Osteoblast (primary cell): ENCODE measurements around the gene RPS14. TPM values are rescaled to one million over a fixed set of nuclear protein-coding genes. Genes with fewer than 3 reads are reported as not detected.

Experiments used
- DNase-seq: peaks from one replicate; pipeline ENCODE4 v3.0.0; 2011; ENCODE audit warnings: low spot score, mixed read lengths; ENCODE audit not compliant: insufficient read length; ENCODE audit errors: missing footprints
- H2AFZ ChIP-seq: 2 replicates; pipeline ENCODE4 v1.6.0; 2011; ENCODE audit warnings: mild to moderate bottlenecking, low read length
- H3K27ac ChIP-seq: 2 replicates; pipeline ENCODE4 v1.5.1; 2011; ENCODE audit warnings: mild to moderate bottlenecking, low read depth, low read length, moderate library complexity
- H3K27me3 ChIP-seq: 2 replicates; pipeline ENCODE4 v1.6.0; 2012; ENCODE audit warnings: mild to moderate bottlenecking, control low read depth, inconsistent platforms, low read length, moderate library complexity; ENCODE audit not compliant: insufficient read depth
- H3K36me3 ChIP-seq: 2 replicates; pipeline ENCODE4 v1.5.1; 2011; ENCODE audit warnings: mild to moderate bottlenecking, low read length, control low read depth, moderate library complexity; ENCODE audit not compliant: insufficient read depth
- H3K4me1 ChIP-seq: 2 replicates; pipeline ENCODE4 v1.5.1; 2011; ENCODE audit warnings: mild to moderate bottlenecking, low read length, control low read depth, moderate library complexity; ENCODE audit not compliant: insufficient read depth
- H3K4me2 ChIP-seq: 2 replicates; pipeline ENCODE4 v1.6.0; 2011; ENCODE audit warnings: mild to moderate bottlenecking, low read length; ENCODE audit not compliant: insufficient read depth
- H3K4me3 ChIP-seq: fragments of 200-600 bp; sonication (generic); 3 replicates; pipeline ENCODE4 v1.5.1; 2012; ENCODE audit warnings: mild to moderate bottlenecking, low read length, inconsistent platforms; ENCODE audit not compliant: insufficient read depth
- H3K79me2 ChIP-seq: 2 replicates; pipeline ENCODE4 v1.6.0; 2012; ENCODE audit warnings: mild to moderate bottlenecking, low read length, control low read depth, inconsistent platforms; ENCODE audit not compliant: insufficient read depth
- H3K9me3 ChIP-seq: 2 replicates; pipeline ENCODE4 v1.5.1; 2011; ENCODE audit warnings: low read depth, low read length, control low read depth
- H4K20me1 ChIP-seq: 2 replicates; pipeline ENCODE4 v1.6.0; 2012; ENCODE audit warnings: mild to moderate bottlenecking, low read length, control low read depth; ENCODE audit not compliant: insufficient read depth
- total RNA-seq: library from RNA; depleted of rRNA; stranded (reverse); fragments of >200 nt; gene quantifications from 2 replicates; pipeline ENCODE4 v1.2.3, GENCODE V29; 2012
- TF ChIP-seq, protein P1 (sequence below): IDR thresholded peaks from 2 replicates; pipeline ENCODE4 v1.5.1; 2011; ENCODE audit warnings: mild to moderate bottlenecking, low read depth, low read length, moderate library complexity; ENCODE audit errors: extremely low read depth

Gene RPS14
- total RNA-seq, 1 donor: 1,720 TPM

- Histone ChIP-seq H3K27me3 (no peaks in the 10 kb centered on the region), H3K79me2 (no peaks in the 10 kb centered on the region), H3K27ac (no peak overlapping the region), H3K4me1 (no peaks in the 10 kb centered on the region), H4K20me1 (no peaks in the 10 kb centered on the region), H3K36me3 (peaks cover 46% of the 10 kb centered on the region), H3K4me2 (no peak overlapping the region), H2AFZ (no peak overlapping the region), H3K9me3 (no peaks in the 10 kb centered on the region), H3K4me3 (no peak overlapping the region)
- TF ChIP-seq, protein P1, sequence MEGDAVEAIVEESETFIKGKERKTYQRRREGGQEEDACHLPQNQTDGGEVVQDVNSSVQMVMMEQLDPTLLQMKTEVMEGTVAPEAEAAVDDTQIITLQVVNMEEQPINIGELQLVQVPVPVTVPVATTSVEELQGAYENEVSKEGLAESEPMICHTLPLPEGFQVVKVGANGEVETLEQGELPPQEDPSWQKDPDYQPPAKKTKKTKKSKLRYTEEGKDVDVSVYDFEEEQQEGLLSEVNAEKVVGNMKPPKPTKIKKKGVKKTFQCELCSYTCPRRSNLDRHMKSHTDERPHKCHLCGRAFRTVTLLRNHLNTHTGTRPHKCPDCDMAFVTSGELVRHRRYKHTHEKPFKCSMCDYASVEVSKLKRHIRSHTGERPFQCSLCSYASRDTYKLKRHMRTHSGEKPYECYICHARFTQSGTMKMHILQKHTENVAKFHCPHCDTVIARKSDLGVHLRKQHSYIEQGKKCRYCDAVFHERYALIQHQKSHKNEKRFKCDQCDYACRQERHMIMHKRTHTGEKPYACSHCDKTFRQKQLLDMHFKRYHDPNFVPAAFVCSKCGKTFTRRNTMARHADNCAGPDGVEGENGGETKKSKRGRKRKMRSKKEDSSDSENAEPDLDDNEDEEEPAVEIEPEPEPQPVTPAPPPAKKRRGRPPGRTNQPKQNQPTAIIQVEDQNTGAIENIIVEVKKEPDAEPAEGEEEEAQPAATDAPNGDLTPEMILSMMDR: no peak
- DNase-seq: peak; percentile 71
Measured at GRCh38 chr5:150399524-150400211, 49.9 kb downstream of the RPS14 start.

- Histone ChIP-seq H3K27ac (no peak overlapping the region), H3K4me1 (no peaks in the 10 kb centered on the region), H3K9me3 (no peaks in the 10 kb centered on the region), H3K36me3 (peaks cover 51% of the 10 kb centered on the region), H4K20me1 (no peaks in the 10 kb centered on the region), H3K4me2 (no peak overlapping the region), H3K79me2 (no peaks in the 10 kb centered on the region), H2AFZ (no peak overlapping the region), H3K4me3 (no peak overlapping the region), H3K27me3 (no peaks in the 10 kb centered on the region)
- peak; percentile 79 for DNase-seq
- TF ChIP-seq, protein P1: peak; percentile 35
Measured at GRCh38 chr5:150398722-150399523, 50.6 kb downstream of the RPS14 start.

DNA sequence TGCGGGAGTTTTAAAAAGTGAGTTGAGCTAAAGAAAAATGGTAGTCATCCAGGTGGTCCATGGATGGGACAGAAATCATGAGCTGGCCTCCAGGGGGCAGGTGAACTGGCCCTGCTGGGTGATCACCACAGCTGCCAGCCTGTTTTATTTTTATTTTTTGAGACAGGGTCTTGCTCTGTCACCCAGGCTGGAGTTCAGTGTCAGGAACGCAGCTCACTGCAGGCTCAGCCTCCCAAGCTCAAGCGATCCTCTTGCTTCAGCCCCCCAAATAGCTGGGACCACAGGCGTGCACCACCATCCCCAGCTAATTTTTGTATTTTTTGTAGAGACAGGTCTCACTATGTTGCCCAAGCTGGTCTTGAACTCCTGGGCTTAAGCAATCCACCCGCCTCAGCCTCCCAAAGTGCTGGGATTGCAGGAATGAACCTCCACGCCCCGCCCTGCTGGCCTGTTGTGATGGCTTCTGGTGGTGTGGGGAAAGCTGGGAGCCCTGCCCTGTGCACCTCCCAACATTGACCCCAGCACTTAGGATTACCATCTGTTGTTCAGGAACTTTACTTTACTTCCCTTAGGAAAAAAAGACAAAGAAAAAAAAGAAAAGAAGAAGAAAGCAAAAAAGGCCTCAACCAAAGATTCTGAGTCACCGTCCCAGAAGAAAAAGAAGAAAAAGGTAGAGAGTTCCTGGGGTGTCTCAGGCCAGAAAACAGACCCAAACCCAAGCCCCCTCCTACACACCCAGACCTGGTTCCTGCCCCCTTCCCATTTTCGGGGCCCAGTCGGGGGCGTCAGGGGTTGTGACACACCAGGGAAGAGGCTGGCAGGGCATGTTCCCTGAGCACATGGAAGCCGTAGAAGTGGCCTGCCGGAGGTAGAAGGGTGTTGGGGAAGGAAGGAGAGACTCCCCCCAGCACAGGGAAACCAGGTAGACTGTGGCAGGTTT is 51.5 kb downstream of the RPS14 start:
- Histone ChIP-seq H3K9me3 (no peaks in the 10 kb centered on the region), H3K27ac (no peak overlapping the region), H3K79me2 (no peaks in the 10 kb centered on the region), H3K4me2 (no peak overlapping the region), H3K27me3 (no peaks in the 10 kb centered on the region), H3K4me3 (no peak overlapping the region), H2AFZ (no peak overlapping the region), H3K4me1 (no peaks in the 10 kb centered on the region), H4K20me1 (no peaks in the 10 kb centered on the region), H3K36me3 (peaks cover 56% of the 10 kb centered on the region)
- DNase-seq: peak; percentile 25
- TF ChIP-seq, protein P1: no peak
